Stimulated activated naive CD4-positive, alpha-beta T cell (primary cell): Measurements from ENCODE around the gene SLU7.

Source experiments
- DNase-seq, 6 experiments: peaks; one replicate each; lab custom pipeline; 2025; lab: John Stamatoyannopoulos, UW

Gene SLU7

DNA sequence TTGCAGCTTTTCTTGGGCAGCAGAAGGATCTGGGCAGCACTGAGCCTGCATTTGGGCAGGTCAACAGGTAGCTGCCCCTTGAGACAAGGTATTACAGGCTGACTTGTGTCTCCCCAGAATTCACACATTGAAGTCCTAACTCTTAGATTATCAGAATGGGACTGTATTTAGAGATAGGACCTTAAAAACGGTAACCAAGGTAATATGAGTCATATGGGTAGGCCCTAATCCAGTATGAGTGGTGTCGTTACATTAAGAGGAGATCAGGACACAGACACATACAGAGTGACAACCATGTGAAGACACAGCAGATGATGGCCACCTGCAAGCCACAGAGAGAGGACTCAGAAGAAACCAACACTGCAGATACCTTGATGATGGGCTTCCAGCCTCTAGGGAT is 51.6 kb downstream of the SLU7 start:
- no peak for DNase-seq

DNA sequence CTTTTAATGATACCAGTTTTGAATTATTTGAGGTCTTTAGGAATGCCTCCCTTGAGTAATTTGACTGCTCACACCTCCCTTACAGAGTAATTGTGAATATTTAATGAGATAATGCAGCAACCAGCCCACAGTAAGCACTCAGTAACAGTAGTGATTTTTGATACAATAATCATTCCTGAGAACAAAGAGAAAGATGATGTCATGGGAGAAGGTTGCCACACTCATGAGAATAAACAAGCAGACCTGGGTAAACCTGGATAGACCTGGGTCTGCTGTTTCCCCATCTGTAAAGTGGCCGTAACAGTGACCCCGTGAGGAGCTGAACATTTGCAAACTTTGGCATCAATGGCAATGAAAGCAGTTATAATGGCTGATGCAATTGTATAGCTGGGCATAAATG is 52.7 kb downstream of the SLU7 start:
- no peak for DNase-seq

- no peak for DNase-seq
Measured at GRCh38 chr5:160363660-160364395, 55.1 kb downstream of the SLU7 start.

GRCh38 chr5:160363211-160363610 is 55.7 kb downstream of the SLU7 start:
- DNase-seq: no peak

GRCh38 chr5:160361624-160362228 is 57.2 kb downstream of the SLU7 start:
- DNase-seq: no peak

- DNase-seq: no peak
Measured at GRCh38 chr5:160360310-160360709, 58.6 kb downstream of the SLU7 start.

DNA sequence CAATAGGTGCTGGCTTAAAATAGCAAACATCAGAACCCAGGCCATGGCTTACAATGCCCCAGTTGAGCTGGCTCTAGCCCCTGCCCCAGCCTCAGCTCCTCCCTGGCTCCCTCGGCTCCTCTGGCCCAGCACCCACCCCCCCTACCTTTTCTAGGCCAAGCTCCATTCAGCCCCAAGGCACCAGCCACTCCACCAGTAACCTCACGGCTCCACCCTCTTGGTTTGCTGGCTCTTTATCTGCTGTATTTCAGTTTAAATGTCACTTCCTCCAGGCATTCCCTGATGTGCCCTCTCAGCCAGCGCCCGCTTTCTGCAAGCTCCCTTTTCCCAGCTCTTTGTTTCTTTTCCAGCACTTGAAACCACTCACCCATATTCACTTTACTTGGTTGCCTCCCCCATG is 59.1 kb downstream of the SLU7 start:
- no peak for DNase-seq

DNA sequence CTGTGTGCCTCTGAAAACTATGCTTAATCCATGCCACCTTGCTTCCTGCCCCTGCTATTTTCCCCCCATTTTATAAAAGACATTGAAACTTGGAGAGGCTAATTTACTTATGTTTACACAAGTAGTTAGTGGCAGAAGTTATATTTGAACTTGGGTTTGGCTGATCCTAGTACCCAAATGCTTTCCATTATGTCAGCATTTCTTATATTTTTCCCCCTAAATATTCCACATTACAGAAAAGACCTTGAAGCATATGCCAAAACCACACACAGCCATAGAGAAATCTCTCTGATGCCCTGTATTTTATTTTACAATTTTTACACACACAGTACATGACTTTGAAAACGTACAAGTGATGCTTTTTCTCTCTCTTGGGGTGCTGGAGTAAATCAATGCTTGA is 59.6 kb downstream of the SLU7 start:
- DNase-seq: no peak

GRCh38 chr5:160357861-160358411 is 60.9 kb downstream of the SLU7 start:
- DNase-seq: no peak

- DNase-seq: no peak
Measured at GRCh38 chr5:160357394-160357793, 61.5 kb downstream of the SLU7 start.

DNA sequence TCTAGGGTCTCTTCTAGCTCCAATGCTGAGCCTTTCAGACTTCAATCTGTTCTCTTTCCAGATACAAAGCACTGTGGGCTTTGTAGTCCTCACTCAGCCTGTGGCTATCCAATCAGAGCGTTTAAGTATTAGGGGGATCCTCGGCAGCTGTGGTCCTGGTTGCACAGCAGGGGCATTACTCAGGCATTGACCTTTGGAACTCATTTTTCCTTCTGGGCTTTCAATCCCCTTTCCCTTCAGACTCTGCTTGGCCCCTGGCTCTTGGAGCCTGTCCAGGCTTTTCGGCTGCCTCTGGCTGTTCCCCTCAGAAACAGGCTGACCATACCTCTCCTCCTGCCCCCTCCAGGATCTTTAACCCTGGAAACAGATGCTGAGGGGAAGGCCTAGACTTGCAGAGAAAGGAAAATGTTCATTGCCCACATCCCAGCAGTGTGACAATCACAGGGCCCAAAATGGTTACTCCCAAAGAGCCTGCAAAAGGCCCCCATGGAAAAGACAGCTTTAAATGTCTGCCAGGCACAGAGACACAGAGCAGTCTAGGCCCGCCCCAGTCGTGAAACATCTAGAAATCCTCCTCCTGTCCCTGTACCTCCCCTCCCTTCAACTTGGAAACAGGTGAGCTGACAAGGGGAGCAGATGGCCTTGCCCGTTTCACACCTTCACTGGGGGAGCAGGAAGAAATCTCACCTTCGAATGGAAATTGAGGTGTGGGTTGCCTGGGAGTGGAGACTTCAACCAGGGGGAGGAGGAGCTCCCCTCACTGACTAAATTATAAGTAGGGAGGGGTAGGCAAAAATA is 62.1 kb downstream of the SLU7 start:
- DNase-seq: no peak

DNA sequence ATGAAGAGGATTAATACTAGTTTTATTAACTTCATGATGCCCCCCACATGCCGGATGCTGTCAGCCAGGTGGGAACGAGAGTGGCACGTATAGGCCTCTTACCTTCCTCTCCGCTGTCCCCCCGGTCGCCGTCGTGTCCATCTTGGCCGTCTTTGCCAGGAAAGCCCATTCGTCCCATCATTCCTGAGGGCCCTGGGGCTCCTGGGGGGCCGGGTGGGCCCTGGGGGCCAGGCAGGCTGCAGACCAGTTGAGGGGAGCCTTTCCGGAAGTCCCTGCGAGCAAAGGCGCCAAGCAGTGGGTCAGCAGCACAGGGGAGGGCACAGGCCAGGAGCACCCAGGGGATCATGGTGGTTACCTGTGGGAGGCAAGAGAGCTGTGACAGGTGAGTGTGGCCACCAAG is 64.2 kb downstream of the SLU7 start:
- no peak for DNase-seq

- no peak for DNase-seq
Measured at GRCh38 chr5:160353379-160353778, 65.5 kb downstream of the SLU7 start.

DNA sequence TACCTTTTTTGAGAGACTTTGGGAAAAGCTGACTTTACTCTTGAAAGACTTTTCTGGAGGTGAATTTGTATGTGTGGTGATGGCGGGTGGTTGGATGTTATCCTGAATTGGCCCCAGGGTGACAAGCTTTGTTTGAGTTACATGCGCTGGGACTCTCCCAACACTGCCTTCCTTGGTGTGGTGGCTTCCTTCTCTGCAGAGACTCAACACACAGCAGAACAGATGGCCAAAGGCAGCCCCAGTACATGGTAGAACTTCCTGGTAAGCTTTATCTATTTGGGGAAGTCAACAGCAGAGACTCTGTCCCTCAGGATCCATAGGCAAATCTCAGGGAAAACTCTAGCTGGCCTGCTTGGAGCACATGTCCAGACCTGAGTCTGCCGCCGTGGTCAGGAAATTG is 66.6 kb downstream of the SLU7 start:
- no peak for DNase-seq
